ENCODE results near the gene PTPRE. TPM values are rescaled to one million over a fixed set of nuclear protein-coding genes. Genes with fewer than 3 reads are reported as not detected.

PTPRE gene
- polyA plus RNA-seq, 1 donor (not counting 4 experiments of a cell fraction or from before 2014, with no cell fraction given), result 15.1 TPM

DNA sequence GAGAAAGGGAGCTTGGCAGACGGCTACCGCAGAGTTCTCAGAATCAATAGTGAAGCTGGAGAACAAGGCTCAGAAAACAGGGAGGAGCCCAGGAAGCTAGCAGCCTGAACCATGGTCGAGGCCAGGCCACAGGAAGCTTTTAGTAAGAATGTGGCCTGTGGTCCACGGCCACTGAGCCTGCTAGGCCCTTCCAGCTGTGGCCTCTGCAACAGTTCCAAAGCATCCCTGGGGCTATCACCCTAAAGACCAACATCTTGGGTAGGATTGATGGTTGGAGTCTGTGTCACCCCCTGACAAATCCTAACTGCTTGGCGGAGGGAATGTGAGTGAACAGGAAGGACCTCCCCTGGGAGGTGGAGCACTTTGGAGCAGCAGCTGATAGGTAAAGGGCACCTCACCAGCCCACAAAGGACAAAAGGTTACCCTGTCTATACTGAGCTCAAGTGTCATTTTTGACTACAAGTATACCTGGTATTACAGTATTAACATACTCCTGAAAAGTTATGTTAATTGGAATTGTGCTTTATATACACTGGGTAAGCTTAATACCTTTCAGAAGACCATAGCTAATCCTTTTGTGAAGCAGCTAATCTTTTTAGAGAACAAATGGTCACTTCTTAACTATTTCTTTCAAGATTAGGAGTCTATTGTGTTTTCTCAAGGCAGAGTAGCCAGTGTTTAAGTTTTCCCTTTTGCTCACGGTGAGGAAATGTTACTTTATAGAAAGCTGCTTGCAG lies 18.7 kb downstream of the PTPRE start:
- no peaks in the 10 kb centered on the region for H4K20me1 ChIP-seq (ENCODE audit: control insufficient read depth, extremely low read depth, insufficient read depth, low read length)
- no peak overlapping the region for H3K27ac ChIP-seq (ENCODE audit: control insufficient read depth, insufficient read depth, low read length)
- DNase-seq (ENCODE audit: low read depth, low spot score) (no peak), FAIRE-seq (no peak)
- TF ChIP-seq, protein P1, sequence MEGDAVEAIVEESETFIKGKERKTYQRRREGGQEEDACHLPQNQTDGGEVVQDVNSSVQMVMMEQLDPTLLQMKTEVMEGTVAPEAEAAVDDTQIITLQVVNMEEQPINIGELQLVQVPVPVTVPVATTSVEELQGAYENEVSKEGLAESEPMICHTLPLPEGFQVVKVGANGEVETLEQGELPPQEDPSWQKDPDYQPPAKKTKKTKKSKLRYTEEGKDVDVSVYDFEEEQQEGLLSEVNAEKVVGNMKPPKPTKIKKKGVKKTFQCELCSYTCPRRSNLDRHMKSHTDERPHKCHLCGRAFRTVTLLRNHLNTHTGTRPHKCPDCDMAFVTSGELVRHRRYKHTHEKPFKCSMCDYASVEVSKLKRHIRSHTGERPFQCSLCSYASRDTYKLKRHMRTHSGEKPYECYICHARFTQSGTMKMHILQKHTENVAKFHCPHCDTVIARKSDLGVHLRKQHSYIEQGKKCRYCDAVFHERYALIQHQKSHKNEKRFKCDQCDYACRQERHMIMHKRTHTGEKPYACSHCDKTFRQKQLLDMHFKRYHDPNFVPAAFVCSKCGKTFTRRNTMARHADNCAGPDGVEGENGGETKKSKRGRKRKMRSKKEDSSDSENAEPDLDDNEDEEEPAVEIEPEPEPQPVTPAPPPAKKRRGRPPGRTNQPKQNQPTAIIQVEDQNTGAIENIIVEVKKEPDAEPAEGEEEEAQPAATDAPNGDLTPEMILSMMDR (optimal IDR thresholded peaks at IDR 0.05 in 1 of 3, IDR thresholded peaks at IDR 0.05 in 1 of 3, conservative IDR thresholded peaks at IDR 0.05 in 1 of 3; ENCODE audit: extremely low read depth in 1 of 3, insufficient read depth in 2 of 3, low read length in 3 of 3), result no peak
- no peak for TF ChIP-seq EZH2 (IDR thresholded peaks at IDR 0.05; ENCODE audit: low read length)
- H3K4me1 ChIP-seq (ENCODE audit: control insufficient read depth, extremely low read depth, insufficient read depth, low read length), result no peaks in the 10 kb centered on the region
- H2AFZ ChIP-seq (ENCODE audit: control insufficient read depth, low read length), result no peak overlapping the region
- H3K4me3 ChIP-seq (ENCODE audit: control insufficient read depth in 2 of 3, extremely low read depth in 1 of 3, insufficient read depth in 2 of 3, low read depth in 1 of 3, low read length in 3 of 3), result no peak overlapping the region
- no peak overlapping the region for H3K4me2 ChIP-seq (ENCODE audit: control insufficient read depth, extremely low read depth, insufficient read depth, low read depth, low read length)
- no peaks in the 10 kb centered on the region for H3K36me3 ChIP-seq (ENCODE audit: control insufficient read depth in 2 of 2, extremely low read depth in 1 of 2, insufficient read depth in 2 of 2, low read length in 2 of 2)
- no peaks in the 10 kb centered on the region for H3K9me1 ChIP-seq (ENCODE audit: control insufficient read depth, extremely low read depth, insufficient read depth, low read length)
- no peaks in the 10 kb centered on the region for H3K9me3 ChIP-seq (ENCODE audit: control insufficient read depth, low read depth, low read length)
- dilution Hi-C loops (cut with MboI; ENCODE audit: extremely low pct_ligation_motif_present, low sequenced_read_pairs), result no loop called here
- no peaks in the 10 kb centered on the region for H3K27me3 ChIP-seq (ENCODE audit: control insufficient read depth, extremely low read depth, insufficient read depth, low read length)
- H3K9ac ChIP-seq (ENCODE audit: control insufficient read depth, extremely low read depth, insufficient read depth, low read length), result no peak overlapping the region
- H3K79me2 ChIP-seq (ENCODE audit: control insufficient read depth, insufficient read depth, low read length), result no peaks in the 10 kb centered on the region

DNA sequence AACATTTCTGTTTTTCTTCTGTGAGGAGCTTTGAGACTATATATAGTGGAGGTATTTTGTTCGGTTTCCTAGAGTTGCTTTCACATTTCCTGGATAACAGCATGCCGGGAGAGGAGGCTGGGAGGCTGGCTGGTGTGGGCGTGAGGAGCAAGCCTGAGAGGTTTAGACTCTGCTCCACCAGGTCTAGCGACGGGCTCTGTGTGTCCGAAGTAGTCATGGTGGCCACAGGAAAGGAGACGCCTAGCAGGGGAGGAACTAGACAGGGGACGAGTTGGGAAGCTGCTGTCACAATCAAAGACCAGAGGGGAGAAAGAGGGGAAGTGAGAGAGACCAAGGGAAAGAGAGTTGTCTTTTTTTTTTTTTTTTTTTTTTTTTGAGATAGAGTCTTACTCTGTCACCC lies 19.6 kb downstream of the PTPRE start:
- Histone ChIP-seq H3K9me3 (ENCODE audit: control insufficient read depth, low read depth, low read length) (no peaks in the 10 kb centered on the region), H3K79me2 (ENCODE audit: control insufficient read depth, insufficient read depth, low read length) (no peaks in the 10 kb centered on the region), H3K4me3 (ENCODE audit: control insufficient read depth in 2 of 3, extremely low read depth in 1 of 3, insufficient read depth in 2 of 3, low read depth in 1 of 3, low read length in 3 of 3) (no peak overlapping the region), H3K4me2 (ENCODE audit: control insufficient read depth, extremely low read depth, insufficient read depth, low read depth, low read length) (no peak overlapping the region), H2AFZ (ENCODE audit: control insufficient read depth, low read length) (no peak overlapping the region), H3K4me1 (ENCODE audit: control insufficient read depth, extremely low read depth, insufficient read depth, low read length) (no peaks in the 10 kb centered on the region), H3K9me1 (ENCODE audit: control insufficient read depth, extremely low read depth, insufficient read depth, low read length) (no peaks in the 10 kb centered on the region), H4K20me1 (ENCODE audit: control insufficient read depth, extremely low read depth, insufficient read depth, low read length) (no peaks in the 10 kb centered on the region), H3K27ac (ENCODE audit: control insufficient read depth, insufficient read depth, low read length) (no peak overlapping the region), H3K9ac (ENCODE audit: control insufficient read depth, extremely low read depth, insufficient read depth, low read length) (no peak overlapping the region), H3K27me3 (ENCODE audit: control insufficient read depth, extremely low read depth, insufficient read depth, low read length) (no peaks in the 10 kb centered on the region), H3K36me3 (ENCODE audit: control insufficient read depth in 2 of 2, extremely low read depth in 1 of 2, insufficient read depth in 2 of 2, low read length in 2 of 2) (no peaks in the 10 kb centered on the region)
- dilution Hi-C loops (cut with MboI; ENCODE audit: extremely low pct_ligation_motif_present, low sequenced_read_pairs), result no loop called here
- TF ChIP-seq, protein P1 (optimal IDR thresholded peaks at IDR 0.05 in 1 of 3, IDR thresholded peaks at IDR 0.05 in 1 of 3, conservative IDR thresholded peaks at IDR 0.05 in 1 of 3; ENCODE audit: extremely low read depth in 1 of 3, insufficient read depth in 2 of 3, low read length in 3 of 3), result no peak
- no peak for TF ChIP-seq EZH2 (IDR thresholded peaks at IDR 0.05; ENCODE audit: low read length)
- DNase-seq (ENCODE audit: low read depth, low spot score), result no peak
- no peak for FAIRE-seq

All from keratinocyte (primary cell).